GM18858 (cell line): ENCODE results near the gene BICDL1.

ENCODE experiments used
- ATAC-seq: cut with Tn5 transposase; IDR thresholded peaks from one replicate; pipeline ENCODE4 v1.9.1; 2021; ENCODE audit not compliant: unreplicated experiment

BICDL1 gene

GRCh38 chr12:120098756-120099470, 109.9 kb downstream of the BICDL1 start:
- ATAC-seq = no peak

- ATAC-seq = no peak
Measured at GRCh38 chr12:120099738-120100137, 110.7 kb downstream of the BICDL1 start.

GRCh38 chr12:120100630-120101029, 111.6 kb downstream of the BICDL1 start:
- no peak for ATAC-seq

GRCh38 chr12:120101182-120101581, 112.1 kb downstream of the BICDL1 start:
- ATAC-seq = no peak

DNA sequence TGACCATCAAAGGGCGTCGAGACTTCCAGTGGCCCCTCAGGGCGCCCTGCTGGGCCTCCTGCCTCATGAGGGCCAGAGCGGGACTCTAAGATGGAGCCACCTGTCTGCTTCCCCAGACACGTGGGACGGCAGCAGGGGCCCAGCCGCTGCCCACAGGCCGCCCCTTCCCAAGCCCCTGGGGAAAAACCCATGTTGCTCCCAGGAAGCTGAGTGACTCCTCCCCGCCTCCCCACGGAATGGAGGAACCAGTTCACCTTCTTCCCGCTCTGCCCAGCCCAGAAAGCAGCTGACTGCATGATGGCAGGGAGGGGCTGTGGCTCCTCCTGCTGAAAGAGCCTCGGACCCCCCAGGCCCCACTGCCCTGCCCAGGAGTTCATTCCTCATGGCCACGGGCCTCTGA, 112.6 kb downstream of the BICDL1 start:
- no peak for ATAC-seq

DNA sequence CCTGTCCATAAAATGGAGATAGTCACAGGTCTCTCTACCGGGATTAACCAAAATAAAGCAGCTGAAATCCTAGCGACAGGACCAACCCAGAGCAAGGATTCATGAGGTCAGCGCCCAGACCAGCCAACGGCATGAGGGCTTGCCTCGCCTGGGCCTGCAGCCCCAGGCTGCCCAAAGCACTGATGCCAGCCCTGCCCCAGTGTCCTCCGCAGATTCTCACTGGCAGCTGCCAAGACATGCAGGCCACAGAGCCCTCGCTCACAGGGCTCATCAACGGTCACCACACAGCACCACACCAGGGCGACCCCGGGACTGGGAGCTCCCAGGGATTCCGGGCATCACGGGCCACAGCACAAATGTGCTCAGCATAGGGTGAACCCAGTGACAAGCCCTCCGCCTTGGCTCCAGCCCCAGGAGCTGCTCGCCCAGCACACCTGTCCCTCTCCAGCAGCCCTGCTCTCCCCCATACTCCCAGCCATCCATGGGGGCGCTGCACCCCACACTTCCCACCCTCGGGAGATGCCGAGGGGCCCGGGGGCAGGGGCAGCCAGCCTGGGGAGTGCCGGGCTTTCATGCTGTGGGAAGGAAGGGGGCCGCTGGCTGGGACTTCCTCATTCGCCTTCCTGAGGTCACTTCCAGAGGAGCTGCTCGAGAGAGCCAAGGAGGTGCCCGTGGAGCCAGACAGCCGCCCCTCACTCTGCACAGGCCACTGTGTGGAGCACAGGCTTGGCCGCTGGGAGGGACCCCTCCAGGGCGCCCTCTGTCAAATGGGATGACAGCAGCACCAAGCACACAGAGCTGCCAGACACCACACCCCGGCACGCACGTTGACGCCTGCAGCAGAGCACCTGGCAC, 113.4 kb downstream of the BICDL1 start:
- no peak for ATAC-seq

GRCh38 chr12:120103044-120103338, 114.0 kb downstream of the BICDL1 start:
- no peak for ATAC-seq

DNA sequence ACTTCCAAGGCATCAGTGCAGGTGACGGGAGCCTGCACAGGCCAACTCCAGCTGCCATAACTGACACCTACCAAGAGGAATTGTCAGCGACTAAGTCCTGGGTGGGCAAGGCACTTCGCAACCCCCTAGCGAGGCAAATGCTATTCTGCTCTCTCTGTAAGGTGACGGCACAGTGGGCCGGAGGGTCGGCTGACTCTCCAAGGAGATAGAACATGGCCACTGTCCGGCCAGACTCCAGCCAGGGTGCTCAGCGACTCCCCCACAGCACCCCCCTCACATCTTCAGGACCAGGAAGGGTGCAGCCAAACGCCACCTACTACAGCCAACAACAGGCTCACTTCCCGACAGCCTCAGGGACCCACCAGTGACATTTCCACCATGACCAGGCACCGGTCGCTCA, 114.3 kb downstream of the BICDL1 start:
- no peak for ATAC-seq

DNA sequence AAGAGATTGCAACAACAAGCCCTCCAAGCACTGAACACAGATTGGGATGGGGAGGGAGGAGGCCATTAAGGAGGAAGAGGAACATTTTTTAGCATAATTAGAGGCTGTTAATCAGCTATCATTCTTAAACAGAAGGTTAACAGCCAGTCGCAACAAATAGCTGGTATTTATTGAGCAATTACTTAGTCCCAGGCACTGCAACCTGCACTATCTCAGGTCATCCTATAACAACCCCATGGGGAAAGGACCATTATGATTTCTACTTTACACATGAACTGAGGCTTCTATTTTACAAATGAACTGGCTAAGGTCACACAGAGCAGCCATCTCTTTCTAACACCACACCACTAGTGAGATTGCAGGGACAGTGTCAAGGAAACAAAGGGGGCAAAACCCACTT, 117.1 kb downstream of the BICDL1 start:
- ATAC-seq = no peak

GRCh38 chr12:120109570-120110267, 120.7 kb downstream of the BICDL1 start:
- no peak for ATAC-seq

GRCh38 chr12:120110550-120111501, 121.8 kb downstream of the BICDL1 start:
- ATAC-seq = no peak

DNA sequence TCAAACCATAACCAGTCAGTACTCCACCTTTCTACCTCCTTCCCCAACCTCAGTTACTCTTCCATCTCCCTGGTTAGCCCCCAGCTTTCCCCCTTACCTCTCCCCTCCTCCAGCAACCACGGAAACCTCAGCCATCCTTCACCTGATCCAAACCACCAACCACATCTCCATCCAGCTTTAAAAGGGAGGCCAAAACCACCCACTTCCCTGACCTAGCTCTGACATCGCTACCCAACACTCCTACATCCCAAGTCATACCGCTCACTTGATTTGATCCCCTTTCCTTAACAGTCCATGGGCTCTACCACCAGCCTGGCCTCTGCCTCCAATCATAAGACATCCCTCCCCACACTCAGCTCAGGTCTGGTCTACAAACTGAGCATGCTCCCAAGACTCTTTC, 126.0 kb downstream of the BICDL1 start:
- ATAC-seq = no peak

DNA sequence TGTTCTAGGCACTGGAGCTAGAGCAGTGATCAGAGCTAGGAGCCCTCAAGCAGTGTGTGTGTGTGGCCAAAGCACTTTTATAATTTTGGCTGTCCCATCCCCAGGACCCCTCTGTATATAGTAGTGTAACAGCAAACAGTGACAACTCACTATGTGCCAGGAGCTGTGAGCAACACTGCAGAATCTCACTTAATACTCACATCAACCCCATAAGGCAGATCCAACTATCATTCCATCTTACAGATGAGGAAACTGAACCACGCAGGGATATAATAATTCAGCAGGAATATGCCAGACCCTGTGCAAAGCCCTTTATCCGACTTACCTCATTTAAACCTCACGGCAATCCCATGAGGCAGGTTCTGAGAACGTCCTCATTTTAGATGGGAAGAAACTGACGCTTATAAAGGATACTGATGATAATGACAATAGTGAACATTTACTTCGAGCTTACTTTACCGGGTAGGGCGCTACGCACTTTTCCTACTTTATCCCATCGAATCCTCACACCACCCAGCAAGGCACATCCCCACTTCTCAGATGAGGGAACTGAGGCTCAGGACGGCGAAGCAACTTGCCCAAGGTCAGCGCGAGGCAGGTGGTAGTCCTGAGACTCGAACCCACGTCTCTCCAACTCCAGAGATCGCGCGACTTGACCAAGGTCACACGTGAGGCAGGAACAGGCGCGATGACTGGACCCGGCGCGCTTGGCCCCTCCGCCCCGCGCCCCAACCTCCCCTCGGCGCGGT, 126.8 kb downstream of the BICDL1 start:
- ATAC-seq = no peak

- ATAC-seq = no peak
Measured at GRCh38 chr12:120116441-120116791, 127.4 kb downstream of the BICDL1 start, which contains the start of gene RAB35. RAB35 (minus strand) TSS chr12:120116753; CDS start chr12:120116650, 103 bp downstream.

DNA sequence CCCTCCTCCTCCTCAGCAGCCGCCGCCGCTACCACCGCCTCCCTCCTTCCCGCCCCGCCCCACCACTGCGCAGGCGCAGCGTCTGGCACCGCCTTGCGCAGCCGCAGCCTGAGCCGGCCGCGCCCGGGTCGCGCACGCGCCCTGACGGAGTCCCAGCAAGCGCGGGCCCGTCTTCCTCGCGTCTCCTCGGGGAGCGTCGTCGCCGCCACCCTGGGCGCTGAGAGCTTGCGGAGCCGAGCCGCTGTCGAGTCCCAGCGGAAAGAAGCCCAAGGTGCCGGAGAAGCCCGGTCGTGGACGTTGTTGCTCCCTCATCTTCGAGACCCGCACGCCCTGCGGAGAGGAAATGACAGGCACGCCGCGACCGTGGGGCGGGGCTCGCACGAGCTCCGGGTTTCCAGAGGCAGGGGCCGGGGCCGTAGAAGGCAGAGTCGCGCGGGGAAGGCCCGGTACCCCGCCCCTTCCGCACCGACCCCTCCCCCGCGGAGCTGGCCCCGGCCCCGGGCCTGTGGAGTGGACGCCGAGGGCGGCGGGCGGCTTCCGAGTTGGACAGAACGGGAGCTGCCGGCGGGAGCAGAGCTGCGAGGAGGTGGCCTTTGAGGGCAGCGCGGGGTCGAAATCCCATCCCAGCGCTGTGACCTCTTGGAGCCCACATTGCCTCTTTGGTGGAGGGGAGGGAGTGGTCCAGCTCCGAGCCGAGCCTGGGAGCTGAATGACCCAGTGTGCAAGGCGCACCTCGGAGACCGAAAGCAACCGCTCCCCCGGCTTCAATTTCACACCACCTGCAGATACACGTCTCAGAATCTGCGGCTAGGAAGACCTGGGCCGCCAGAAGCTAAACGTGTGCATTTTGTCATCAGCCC, 128.0 kb downstream of the BICDL1 start:
- peak; percentile 27 for ATAC-seq

- ATAC-seq = no peak
Measured at GRCh38 chr12:120117961-120118320, 128.9 kb downstream of the BICDL1 start.

DNA sequence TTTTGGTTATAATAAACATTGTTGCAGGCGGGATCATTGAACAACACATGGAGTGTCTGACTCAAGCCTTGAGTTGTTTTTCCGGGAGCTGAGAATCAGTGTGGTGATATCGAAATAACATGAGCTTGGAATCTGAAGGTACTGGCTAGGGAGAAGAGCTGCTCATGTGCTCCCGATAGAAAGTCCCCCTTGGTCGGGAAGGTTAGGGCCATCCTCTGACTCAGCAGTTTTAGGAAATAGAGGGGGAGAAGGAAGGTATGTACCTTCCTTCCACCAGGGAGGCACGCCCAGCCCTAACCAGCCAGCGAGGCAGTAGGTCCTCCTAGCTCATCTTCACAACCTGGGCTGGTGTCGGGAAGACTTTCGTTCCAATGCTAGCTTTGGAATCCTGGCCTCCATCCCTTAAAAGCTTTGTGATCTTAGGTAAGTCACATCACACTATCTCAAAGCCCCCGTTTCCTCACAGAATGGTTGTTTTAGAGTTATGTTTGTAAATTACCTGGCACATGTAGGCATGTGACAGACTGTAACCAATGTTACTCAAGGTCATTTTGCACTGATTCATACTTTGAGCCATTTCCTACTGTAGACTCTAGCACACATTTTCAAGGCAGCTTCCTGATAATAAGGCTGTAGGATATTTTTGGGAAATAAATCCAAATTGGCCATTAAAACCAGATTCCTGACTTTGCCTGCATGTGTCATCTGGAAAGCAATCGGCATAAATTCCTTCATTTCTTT, 129.5 kb downstream of the BICDL1 start:
- ATAC-seq = no peak

DNA sequence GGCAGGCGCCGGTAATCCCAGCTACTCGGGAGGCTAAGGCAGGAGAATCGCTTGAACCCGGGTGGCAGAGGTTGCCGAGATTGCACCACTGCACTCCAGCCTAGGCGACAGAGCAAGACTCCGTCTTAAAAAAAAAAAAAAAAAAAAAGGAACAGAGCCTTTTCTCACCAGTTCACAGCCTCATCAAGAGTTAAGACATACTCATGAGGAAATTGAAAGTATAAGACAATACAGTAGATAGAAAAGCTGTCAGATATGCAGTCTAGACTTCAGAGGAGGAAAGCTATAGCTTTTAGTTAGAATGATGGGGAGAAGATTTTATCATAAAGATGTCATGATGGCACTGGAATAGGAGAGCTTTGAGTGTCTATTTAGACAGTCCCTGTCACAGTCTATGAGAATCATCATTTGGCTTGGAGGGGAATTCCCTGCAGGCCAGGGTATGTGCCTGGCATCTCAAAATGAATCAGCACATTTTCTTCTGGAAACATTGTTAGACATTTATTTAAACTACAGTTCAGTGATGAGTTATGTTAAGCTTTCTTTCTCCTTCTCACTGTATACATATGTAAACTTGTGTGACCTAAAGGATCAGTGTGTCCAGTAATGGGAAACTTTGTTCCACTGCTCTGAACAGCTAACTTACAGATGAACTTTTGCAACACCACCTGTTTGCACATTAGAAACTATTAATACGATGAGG, 130.4 kb downstream of the BICDL1 start:
- peak; percentile 34 for ATAC-seq
